Measurements from ENCODE around the gene LHFPL2.
"Not testable (repeated sequence)": the region's sequence is repeated elsewhere in the genome, so short reads cannot be mapped to it uniquely, and the experiment has no call there.

LHFPL2 gene

GRCh38 chr5:78457507-78457906, 191.1 kb downstream of the LHFPL2 start:
- H3K9ac ChIP-seq (ENCODE audit: low read depth in 1 of 2, low read length in 2 of 2); H3K27ac ChIP-seq (ENCODE audit: low read depth, low read length); H3K27me3 ChIP-seq (ENCODE audit: control insufficient read depth in 1 of 2, insufficient read depth in 2 of 2, low read length in 2 of 2); H3K36me3 ChIP-seq (ENCODE audit: control insufficient read depth in 1 of 2, insufficient read depth in 2 of 2, low read length in 2 of 2); H3K4me3 ChIP-seq (ENCODE audit: low read depth in 1 of 2, low read length in 2 of 2); H3K9me3 ChIP-seq (ENCODE audit: control insufficient read depth in 1 of 2, low read length in 2 of 2); H3K4me1 ChIP-seq (ENCODE audit: control insufficient read depth in 1 of 2, insufficient read depth in 2 of 2, low read length in 2 of 2): not testable (repeated sequence)

DNA sequence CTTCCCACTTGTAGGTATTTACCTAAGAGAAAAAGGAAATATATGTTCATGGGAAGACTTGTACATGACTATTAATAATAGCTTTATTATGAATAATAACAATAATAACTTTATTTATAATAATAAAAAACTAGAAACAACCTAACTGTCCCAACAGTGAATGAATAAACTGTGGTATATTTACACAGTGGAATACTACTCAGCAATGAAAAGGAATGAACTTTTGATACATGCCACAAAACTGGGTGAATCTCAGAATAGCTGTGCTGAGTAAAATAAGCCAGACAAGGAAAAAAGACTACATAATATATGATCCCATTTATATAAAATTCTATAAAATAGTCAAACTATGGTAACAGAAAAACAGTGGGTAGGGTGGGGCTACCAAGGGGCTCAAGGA, 199.5 kb downstream of the LHFPL2 start:
- Histone ChIP-seq H3K36me3 (ENCODE audit: control insufficient read depth in 1 of 2, insufficient read depth in 2 of 2, low read length in 2 of 2) (peaks cover 0 to 8% of the 10 kb centered on the region in 2 donors), H3K4me3 (ENCODE audit: low read depth in 1 of 2, low read length in 2 of 2) (no peak overlapping the region), H3K9me3 (ENCODE audit: control insufficient read depth in 1 of 2, low read length in 2 of 2) (no peaks in the 10 kb centered on the region), H3K27me3 (ENCODE audit: control insufficient read depth in 1 of 2, insufficient read depth in 2 of 2, low read length in 2 of 2) (no peaks in the 10 kb centered on the region), H3K4me1 (ENCODE audit: control insufficient read depth in 1 of 2, insufficient read depth in 2 of 2, low read length in 2 of 2) (no peaks in the 10 kb centered on the region), H3K9ac (ENCODE audit: low read depth in 1 of 2, low read length in 2 of 2) (no peak overlapping the region), H3K27ac (ENCODE audit: low read depth, low read length) (no peak overlapping the region)

DNA sequence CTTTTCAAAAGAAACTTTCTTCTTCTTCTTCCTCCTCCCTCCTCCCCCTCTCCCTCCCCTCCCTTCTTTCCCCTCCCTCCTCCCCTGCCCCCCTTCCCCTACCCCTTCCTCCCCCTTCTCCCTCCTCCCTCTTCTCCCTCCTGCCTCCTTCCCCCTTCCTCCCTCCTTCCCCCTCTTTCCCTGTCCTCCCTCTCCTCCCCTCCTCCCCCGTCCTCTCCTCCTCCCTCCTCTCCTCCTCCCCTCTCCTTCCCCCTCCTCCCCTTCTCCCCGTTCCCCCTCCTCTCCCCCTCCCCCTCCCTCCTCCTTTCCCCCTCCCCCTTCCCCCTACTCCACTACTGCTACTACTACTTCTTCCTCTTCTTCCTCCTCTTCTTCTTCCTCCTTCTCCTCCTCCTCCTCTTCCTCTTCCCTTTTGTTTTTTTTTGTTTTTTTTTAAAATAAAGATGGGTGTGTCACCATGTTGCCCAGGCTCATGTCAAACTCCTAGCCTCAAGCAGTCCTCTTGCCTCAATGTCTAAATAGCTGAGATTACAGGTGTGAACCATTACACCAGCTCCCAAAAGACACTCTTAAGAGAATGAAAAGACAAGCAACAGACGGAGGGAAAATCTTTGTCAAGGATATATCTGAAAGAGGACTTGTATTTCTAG, 200.7 kb downstream of the LHFPL2 start:
- no peaks in the 10 kb centered on the region for H3K9me3 ChIP-seq (ENCODE audit: control insufficient read depth in 1 of 2, low read length in 2 of 2)
- no peak overlapping the region for H3K27ac ChIP-seq (ENCODE audit: low read depth, low read length)
- no peak overlapping the region for H3K9ac ChIP-seq (ENCODE audit: low read depth in 1 of 2, low read length in 2 of 2)
- no peaks in the 10 kb centered on the region for H3K27me3 ChIP-seq (ENCODE audit: control insufficient read depth in 1 of 2, insufficient read depth in 2 of 2, low read length in 2 of 2)
- no peaks in the 10 kb centered on the region for H3K4me1 ChIP-seq (ENCODE audit: control insufficient read depth in 1 of 2, insufficient read depth in 2 of 2, low read length in 2 of 2)
- H3K36me3 ChIP-seq (ENCODE audit: control insufficient read depth in 1 of 2, insufficient read depth in 2 of 2, low read length in 2 of 2): peaks cover 0 to 8% of the 10 kb centered on the region in 2 donors
- no peak overlapping the region for H3K4me3 ChIP-seq (ENCODE audit: low read depth in 1 of 2, low read length in 2 of 2)
